HG02840 (cell line): Measurements from ENCODE around the gene RGS7.
"Not testable (repeated sequence)": the region's sequence is repeated elsewhere in the genome, so short reads cannot be mapped to it uniquely, and the experiment has no call there.

Experiments
- ATAC-seq: cut with Tn5 transposase; IDR thresholded peaks from one replicate; pipeline ENCODE4 v1.9.1; 2021; ENCODE audit warnings: mild to moderate bottlenecking, moderate library complexity, moderate number of reproducible peaks; ENCODE audit not compliant: unreplicated experiment, low FRiP score

Gene RGS7

GRCh38 chr1:241275981-241276380, 81.0 kb downstream of the RGS7 start:
- no peak for ATAC-seq

- no peak for ATAC-seq
Observed at GRCh38 chr1:241275226-241275625, 81.8 kb downstream of the RGS7 start.

GRCh38 chr1:241274693-241275092, 82.3 kb downstream of the RGS7 start:
- no peak for ATAC-seq

DNA sequence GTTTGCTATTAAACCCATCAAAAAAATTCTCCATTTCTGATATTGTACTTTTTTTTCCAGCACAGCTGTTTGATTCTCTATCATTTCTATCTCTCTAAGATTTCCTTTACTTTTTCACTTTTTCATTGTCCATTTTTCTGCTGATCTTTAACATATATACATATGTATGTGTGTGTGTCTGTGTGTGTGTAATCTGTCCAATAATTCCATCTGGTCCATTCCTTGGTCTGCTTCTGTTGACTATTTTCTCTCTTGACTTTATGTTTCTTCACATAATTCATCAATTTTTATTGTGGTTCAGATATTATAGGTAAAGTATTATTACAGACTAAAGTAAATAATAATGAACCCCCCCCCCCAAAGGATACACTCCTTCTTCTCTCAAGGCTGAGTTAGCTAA, 84.2 kb downstream of the RGS7 start:
- ATAC-seq, result no peak

- ATAC-seq, result no peak
Observed at GRCh38 chr1:241271427-241271826, 85.6 kb downstream of the RGS7 start.

DNA sequence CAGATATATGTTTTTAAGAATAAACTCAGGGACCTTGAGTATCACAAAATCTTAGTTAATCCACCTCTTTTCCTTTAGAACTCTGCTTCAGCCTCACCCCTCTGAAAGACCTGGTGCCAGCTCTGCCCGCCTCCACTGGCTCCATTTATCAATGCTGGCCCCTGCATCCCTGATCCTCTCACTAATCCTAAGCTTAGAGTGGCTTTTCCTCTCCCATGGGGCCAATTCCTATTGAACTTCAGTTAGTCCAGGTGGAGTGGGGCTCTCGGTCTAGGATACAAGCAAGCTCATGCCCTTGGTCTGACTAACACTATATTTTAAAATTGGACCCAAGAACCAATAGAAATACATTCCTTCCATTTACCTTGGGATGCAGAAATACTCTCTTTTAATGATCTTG, 87.0 kb downstream of the RGS7 start:
- no peak for ATAC-seq

- no peak for ATAC-seq
Observed at GRCh38 chr1:241269116-241269515, 87.9 kb downstream of the RGS7 start.

- no peak for ATAC-seq
Observed at GRCh38 chr1:241266121-241266520, 90.9 kb downstream of the RGS7 start.

DNA sequence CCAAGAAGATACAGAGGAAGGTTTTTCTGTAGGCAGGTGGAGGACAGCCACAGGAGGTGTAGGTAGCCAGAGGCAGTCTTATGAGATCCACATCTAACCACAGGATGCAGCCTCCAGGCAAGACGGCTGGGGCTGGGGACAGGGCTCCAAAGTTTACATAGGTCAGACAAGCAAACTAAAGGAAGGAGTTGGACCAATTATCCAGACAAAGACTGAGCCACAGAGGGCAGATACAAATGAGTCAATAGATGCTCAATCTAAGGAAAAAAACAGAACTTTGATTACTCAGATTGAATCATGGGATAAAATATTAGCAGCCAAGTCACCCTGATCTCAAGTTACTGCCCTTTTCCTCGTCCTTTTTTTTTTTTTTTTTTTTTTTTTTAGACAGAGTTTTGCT, 91.6 kb downstream of the RGS7 start:
- ATAC-seq, result no peak

DNA sequence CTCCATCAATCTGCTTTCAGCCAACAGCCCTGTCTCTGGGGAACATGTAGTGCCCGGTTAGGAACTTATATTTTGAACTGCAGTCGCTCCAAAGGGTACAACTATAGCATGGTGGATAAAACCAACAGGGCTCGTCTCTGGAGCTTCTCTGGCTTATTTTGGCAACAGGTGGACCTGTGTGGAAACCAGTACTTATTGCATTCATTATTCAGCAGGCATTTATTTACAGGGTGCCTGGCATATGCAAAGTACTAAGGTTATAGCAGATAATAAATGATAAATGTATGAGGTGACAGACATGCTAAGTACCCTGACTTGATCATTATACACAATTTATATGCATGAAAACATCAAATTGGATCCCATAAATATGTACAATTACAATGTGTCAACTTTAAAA, 93.7 kb downstream of the RGS7 start:
- ATAC-seq, result no peak

- no peak for ATAC-seq
Observed at GRCh38 chr1:241253471-241253870, 103.5 kb downstream of the RGS7 start.

GRCh38 chr1:241250465-241250864, 106.5 kb downstream of the RGS7 start:
- ATAC-seq, result no peak

DNA sequence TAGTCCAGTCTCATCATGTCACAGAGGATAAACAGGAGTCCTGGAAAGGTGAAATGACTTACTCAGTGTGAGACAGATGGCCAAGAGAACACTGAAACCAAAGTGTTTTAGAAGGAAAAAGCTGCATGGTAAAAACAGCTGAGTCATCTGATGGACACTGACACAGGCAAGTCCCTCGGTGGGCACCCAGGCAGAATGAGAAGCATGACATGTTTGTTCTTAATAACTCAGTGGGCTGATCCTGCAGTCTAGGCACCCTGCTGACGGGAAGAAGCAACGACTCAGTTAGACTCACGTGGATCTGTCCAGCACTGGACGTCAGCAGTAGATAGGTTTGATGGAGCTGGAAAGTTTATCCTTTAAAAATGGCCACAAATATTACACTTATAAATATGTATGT, 116.9 kb downstream of the RGS7 start:
- ATAC-seq, result no peak

DNA sequence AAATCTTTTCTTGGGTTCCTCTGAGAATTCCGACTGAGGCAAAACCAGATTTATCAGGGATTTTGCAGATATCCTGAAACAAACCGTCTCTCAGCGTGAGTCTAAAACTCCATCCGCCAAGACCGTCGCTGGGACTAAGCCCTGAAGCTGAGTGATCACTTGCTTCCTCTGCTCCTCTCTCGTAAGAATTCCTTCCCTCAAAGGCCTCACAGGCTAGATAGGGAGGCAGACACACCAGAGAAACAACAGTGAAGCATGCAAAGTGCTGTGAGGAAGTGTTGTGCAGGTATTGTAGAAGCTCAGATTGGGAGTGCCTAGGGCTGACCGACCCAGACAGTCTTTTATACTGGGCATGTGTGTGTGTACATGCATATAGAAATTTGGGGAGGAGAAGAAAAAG, 119.1 kb downstream of the RGS7 start:
- ATAC-seq, result no peak

DNA sequence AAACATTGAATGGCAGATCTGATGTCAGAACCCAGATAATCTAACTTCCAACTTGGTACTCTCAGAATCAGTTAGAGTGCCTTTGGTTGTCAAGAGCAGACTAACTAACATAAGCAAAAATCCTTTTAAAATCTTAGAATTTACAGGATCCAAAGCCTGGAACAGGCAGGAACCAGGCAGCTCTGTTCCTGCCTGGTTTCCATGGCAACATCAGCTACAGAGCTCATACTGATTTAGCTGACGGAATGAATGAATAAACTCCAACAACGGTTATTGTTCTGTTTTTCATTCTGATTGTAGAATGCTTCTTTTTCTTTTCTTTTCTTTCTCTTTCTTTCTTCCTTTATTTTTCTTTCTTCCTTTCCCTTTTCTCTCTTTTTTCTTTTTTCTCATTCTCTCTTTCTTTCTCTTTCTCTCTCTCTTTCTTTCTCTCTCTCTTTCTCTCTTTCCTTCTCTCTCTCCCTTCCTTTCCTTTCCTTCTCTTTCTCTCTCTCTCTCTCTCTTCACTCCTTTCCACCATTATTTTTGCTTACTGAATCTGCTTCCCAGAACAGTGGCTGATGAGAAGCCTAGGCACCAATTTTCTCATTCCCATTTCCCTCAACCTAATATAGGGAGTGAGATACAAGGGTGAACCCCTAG, 121.6 kb downstream of the RGS7 start:
- ATAC-seq, result no peak

DNA sequence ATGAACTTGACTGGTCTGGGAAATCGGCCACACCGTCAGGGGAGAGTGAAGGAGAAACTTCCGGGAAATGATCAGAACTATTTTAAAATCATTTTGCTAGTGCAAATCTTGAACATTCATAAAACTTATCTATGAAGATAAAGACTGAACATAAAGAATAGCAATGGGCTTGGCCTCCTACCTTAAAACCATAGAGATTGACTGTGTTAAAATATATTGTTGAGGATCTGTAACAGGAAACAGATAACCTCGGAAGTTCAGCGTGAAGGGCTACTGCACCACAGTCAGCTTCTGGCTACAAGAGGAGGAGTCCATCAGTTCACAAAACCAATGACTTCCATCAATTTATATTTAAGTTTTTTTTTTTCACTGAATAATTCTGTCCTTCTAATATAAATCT, 127.3 kb downstream of the RGS7 start:
- ATAC-seq, result no peak

GRCh38 chr1:241229216-241229615, 127.8 kb downstream of the RGS7 start:
- no peak for ATAC-seq

GRCh38 chr1:241228339-241228738, 128.7 kb downstream of the RGS7 start:
- no peak for ATAC-seq

GRCh38 chr1:241225741-241226140, 131.3 kb downstream of the RGS7 start:
- no peak for ATAC-seq

GRCh38 chr1:241224189-241224588, 132.8 kb downstream of the RGS7 start:
- not testable (repeated sequence) for ATAC-seq

GRCh38 chr1:241222813-241223212, 134.2 kb downstream of the RGS7 start:
- ATAC-seq, result not testable (repeated sequence)

GRCh38 chr1:241221319-241221718, 135.7 kb downstream of the RGS7 start:
- no peak for ATAC-seq

GRCh38 chr1:241220913-241221312, 136.1 kb downstream of the RGS7 start:
- ATAC-seq, result not testable (repeated sequence)
